Calu3 (cell line): ENCODE data around the gene ARHGAP20. TPM values are rescaled to one million over a fixed set of nuclear protein-coding genes. Genes with fewer than 3 reads are reported as not detected.

Experiments
- BruUV-seq: library from RNA; stranded (reverse); fragments of 400-500 nt; replicated peaks from 2 replicates; lab custom pipeline; 2021; lab: Mats Ljungman, UMichigan
- CTCF ChIA-PET: fragments of 300-600 bp; sonication (Branson Sonifier 250); formaldehyde crosslinking; loops from one replicate; lab custom pipeline; 2022; ENCODE audit warnings: antibody characterized with exemption; lab: Charles Lee
- DNase-seq: peaks from one replicate; pipeline ENCODE4 v3.0.0; 2022
- H3K27ac Mint-ChIP-seq: one replicate; pipeline ENCODE4 v1.8.0; 2022; ENCODE audit warnings: mixed read lengths; ENCODE audit not compliant: unreplicated experiment
- H3K27me3 Mint-ChIP-seq: one replicate; pipeline ENCODE4 v1.8.0; 2022; ENCODE audit warnings: mixed read lengths; ENCODE audit not compliant: unreplicated experiment
- H3K36me3 Mint-ChIP-seq: one replicate; pipeline ENCODE4 v1.8.0; 2022; ENCODE audit warnings: mild to moderate bottlenecking, moderate library complexity, mixed read lengths; ENCODE audit not compliant: insufficient read depth, unreplicated experiment
- H3K4me1 Mint-ChIP-seq: one replicate; pipeline ENCODE4 v1.8.0; 2022; ENCODE audit warnings: mild to moderate bottlenecking, low read depth, mixed read lengths; ENCODE audit not compliant: unreplicated experiment
- H3K4me3 Mint-ChIP-seq: one replicate; pipeline ENCODE4 v1.8.0; 2022; ENCODE audit warnings: mild to moderate bottlenecking, low read depth, moderate library complexity, mixed read lengths; ENCODE audit not compliant: unreplicated experiment
- H3K9me3 Mint-ChIP-seq: one replicate; pipeline ENCODE4 v1.8.0; 2022; ENCODE audit warnings: low read depth, mixed read lengths; ENCODE audit not compliant: unreplicated experiment
- CTCF ChIP-seq: fragments of 200-600 bp; IDR thresholded peaks from one replicate; pipeline ENCODE4 v1.8.0; 2022; ENCODE audit warnings: antibody characterized with exemption; ENCODE audit not compliant: unreplicated experiment
- intact Hi-C: fragments of 100-400 bp; cut with micrococcal nuclease; formaldehyde crosslinking; loops from one replicate; pipeline ENCODE4 v1.10.0; 2022; ENCODE audit not compliant: unreplicated experiment
- total RNA-seq: library from RNA; stranded (reverse); gene quantifications from 2 replicates; pipeline ENCODE4 v1.2.3, GENCODE V29; 2022

ARHGAP20 gene
- total RNA-seq, 1 experiment from 2014 or later, result not detected

DNA sequence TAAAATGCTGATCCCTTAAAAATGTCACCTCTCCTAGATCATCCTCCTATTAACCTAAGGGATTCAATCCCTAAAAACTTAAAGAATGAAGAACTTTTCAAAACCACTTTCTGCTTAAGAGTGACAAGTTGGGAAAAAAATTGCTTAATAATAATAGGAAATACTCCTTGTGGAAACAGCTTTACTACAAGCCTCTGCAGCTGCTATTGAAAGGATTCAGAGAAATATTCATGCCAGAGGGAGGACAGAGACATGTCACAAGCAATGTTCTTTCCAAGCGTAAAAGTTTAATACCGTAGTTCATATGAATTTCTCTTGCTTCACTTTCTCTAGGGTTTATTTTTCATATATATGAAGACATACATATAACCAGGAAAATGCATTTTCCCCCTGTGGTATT is 98.2 kb downstream of the ARHGAP20 start:
- no peaks in the 10 kb centered on the region for H3K36me3 Mint-ChIP-seq
- no peak overlapping the region for H3K4me3 Mint-ChIP-seq
- intact Hi-C loops, result no loop called here
- no TSS peak for BruUV-seq
- H3K27ac Mint-ChIP-seq, result no peak overlapping the region
- H3K4me1 Mint-ChIP-seq, result no peaks in the 10 kb centered on the region
- CTCF ChIA-PET, result no interaction called here
- no peak for TF ChIP-seq CTCF
- no peaks in the 10 kb centered on the region for H3K27me3 Mint-ChIP-seq
- DNase-seq, result no peak
- H3K9me3 Mint-ChIP-seq, result no peaks in the 10 kb centered on the region

GRCh38 chr11:110613197-110613918 is 98.9 kb downstream of the ARHGAP20 start:
- no TSS peak for BruUV-seq
- H3K4me3 Mint-ChIP-seq, result no peak overlapping the region
- H3K27me3 Mint-ChIP-seq, result no peaks in the 10 kb centered on the region
- H3K9me3 Mint-ChIP-seq, result no peaks in the 10 kb centered on the region
- no peak overlapping the region for H3K27ac Mint-ChIP-seq
- CTCF ChIA-PET, result no interaction called here
- intact Hi-C loops, result no loop called here
- no peak for DNase-seq
- no peaks in the 10 kb centered on the region for H3K4me1 Mint-ChIP-seq
- TF ChIP-seq CTCF, result no peak
- no peaks in the 10 kb centered on the region for H3K36me3 Mint-ChIP-seq

- CTCF ChIA-PET, result no interaction called here
- Mint-ChIP-seq H3K27ac (no peak overlapping the region), H3K4me1 (no peaks in the 10 kb centered on the region), H3K4me3 (no peak overlapping the region), H3K9me3 (no peaks in the 10 kb centered on the region), H3K27me3 (peaks cover 31% of the 10 kb centered on the region), H3K36me3 (no peaks in the 10 kb centered on the region)
- TF ChIP-seq CTCF, result no peak
- intact Hi-C loops, result no loop called here
- BruUV-seq, result no TSS peak
- DNase-seq, result no peak
Measured at GRCh38 chr11:110606415-110606814, 105.8 kb downstream of the ARHGAP20 start.

GRCh38 chr11:110601936-110602335 is 110.3 kb downstream of the ARHGAP20 start:
- no peaks in the 10 kb centered on the region for H3K36me3 Mint-ChIP-seq
- peaks cover 28% of the 10 kb centered on the region for H3K27me3 Mint-ChIP-seq
- intact Hi-C loops, result no loop called here
- no peak overlapping the region for H3K27ac Mint-ChIP-seq
- no peak for TF ChIP-seq CTCF
- no peaks in the 10 kb centered on the region for H3K4me1 Mint-ChIP-seq
- CTCF ChIA-PET, result no interaction called here
- no TSS peak for BruUV-seq
- no peak for DNase-seq
- H3K9me3 Mint-ChIP-seq, result no peaks in the 10 kb centered on the region
- no peak overlapping the region for H3K4me3 Mint-ChIP-seq
